Adrenal gland (tissue), 5 donors: ENCODE results near the gene HEATR5A.

Source experiments
- POLR2A ChIP-seq, 2 donors: fragments of 450-650 bp; IDR thresholded peaks; one replicate each; pipeline ENCODE4 v1.6.1; 2017; ENCODE audit warnings: antibody characterized with exemption in 2 of 2, mild to moderate bottlenecking in 2 of 2, moderate library complexity in 1 of 2
- TF ChIP-seq, protein P1 (sequence below), 6 experiments: fragments of 450-650 bp in 4 of 6; fragments of 200-600 bp in 2 of 6; sonication (generic) in 1 of 6; IDR thresholded peaks; 1 replicate in 5 of 6; 2 replicates in 1 of 6; pipeline versions ENCODE4 v1.5.1 to v1.8.0; 2016 to 2021; ENCODE audit warnings: antibody characterized with exemption in 6 of 6, mild to moderate bottlenecking in 2 of 6, moderate library complexity in 1 of 6
- donor health status: DM: no; HTN: no; CAD: no.

DNA sequence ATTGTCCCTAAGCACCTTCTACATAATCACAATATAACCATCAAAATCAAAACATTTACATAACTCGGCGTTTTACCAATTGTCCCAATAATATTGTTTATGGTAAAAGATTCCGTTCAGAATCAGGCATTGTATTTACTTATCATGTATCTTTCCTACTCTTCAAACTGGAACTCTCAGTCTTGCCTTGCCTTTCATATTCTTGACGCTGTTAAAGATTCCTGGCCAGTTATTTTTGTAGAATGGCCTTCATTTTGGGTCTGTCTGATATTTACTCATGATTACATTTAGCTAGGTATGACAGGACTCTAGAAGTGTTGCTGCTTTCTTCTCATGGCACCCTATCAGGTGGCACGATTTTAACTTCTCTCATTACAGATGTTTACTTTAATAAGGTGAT, 850 bp upstream of the HEATR5A start:
- no peak for TF ChIP-seq POLR2A (IDR thresholded peaks at IDR 0.05)
- TF ChIP-seq, protein P1, sequence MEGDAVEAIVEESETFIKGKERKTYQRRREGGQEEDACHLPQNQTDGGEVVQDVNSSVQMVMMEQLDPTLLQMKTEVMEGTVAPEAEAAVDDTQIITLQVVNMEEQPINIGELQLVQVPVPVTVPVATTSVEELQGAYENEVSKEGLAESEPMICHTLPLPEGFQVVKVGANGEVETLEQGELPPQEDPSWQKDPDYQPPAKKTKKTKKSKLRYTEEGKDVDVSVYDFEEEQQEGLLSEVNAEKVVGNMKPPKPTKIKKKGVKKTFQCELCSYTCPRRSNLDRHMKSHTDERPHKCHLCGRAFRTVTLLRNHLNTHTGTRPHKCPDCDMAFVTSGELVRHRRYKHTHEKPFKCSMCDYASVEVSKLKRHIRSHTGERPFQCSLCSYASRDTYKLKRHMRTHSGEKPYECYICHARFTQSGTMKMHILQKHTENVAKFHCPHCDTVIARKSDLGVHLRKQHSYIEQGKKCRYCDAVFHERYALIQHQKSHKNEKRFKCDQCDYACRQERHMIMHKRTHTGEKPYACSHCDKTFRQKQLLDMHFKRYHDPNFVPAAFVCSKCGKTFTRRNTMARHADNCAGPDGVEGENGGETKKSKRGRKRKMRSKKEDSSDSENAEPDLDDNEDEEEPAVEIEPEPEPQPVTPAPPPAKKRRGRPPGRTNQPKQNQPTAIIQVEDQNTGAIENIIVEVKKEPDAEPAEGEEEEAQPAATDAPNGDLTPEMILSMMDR (IDR thresholded peaks at IDR 0.05): no peak
